Measurements from ENCODE around the gene MYOF.

GRCh38 chr10:93416824-93417223, 65.3 kb downstream of the MYOF start:
- TF ChIP-seq POLR2A (IDR thresholded peaks at IDR 0.05; ENCODE audit: low read length) (no peak), GATA1 (IDR thresholded peaks at IDR 0.05; ENCODE audit: low read depth, low read length) (no peak)

Data from erythroblast (primary cell).